GM12891 (cell line): ENCODE data around the gene KRTAP20-4.

Source experiments
- PAX5 ChIP-seq: IDR thresholded peaks from 2 replicates; pipeline ENCODE4 v1.6.1; 2011; ENCODE audit warnings: low read length, moderate library complexity, mild to moderate bottlenecking; ENCODE audit not compliant: insufficient read depth, severe bottlenecking
- SPI1 ChIP-seq: IDR thresholded peaks from 2 replicates; pipeline ENCODE4 v1.6.1; 2011; ENCODE audit warnings: low read depth, low read length, control low read depth

DNA sequence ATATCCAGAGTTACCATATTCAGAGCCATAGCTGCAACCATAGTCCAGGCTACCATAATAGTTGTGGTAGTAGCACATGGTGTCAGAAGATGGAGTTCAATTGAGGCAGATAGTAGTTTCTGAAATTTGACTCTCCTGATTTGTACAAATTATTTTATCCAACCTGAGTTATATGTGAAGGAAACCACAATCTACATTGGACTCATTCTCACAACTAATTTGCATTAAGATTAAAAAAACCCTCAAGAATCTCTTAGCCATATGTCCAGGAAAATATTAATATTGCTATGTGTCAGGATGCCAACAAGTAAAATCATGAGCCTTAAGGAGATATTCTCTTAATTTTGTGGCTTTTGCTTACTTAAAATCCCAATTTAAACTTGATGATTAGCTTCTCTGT lies 30.1 kb upstream of the KRTAP20-4 start, which contains the start of gene KRTAP22-2:
- no peak for TF ChIP-seq SPI1
- no peak for TF ChIP-seq PAX5
